ENCODE results near the gene ACSM5.

DNA sequence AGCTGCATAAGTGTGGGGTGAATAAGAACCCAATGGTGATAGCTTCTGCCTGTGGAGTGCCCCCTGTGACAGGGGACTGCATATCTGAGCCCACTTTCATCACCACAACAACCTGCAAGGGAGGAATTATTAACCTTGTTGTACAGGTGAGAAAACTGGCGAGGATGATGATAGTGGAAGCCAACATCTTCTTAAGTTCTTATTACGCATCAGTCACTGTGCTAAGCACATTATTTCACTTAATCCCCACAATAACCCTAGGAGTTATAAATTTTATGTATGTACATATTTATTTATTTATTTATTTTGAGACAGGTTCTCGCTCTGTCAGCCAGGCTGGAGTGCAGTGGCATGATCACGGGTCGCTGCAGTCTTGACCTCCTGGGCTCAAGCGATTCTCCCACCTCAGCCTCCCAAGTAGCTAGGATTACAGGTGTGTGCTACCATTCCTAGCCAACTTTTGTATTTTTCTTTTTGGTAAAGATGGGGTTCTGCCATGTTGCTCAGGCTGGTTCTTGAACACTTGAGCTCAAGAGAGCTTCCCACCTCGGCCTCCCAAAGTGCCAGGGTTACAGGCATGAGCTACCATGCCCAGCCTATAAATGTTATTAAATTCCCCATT lies 12.4 kb upstream of the ACSM5 start:
- no peak for TF ChIP-seq POLR2A (IDR thresholded peaks at IDR 0.05)
- TF ChIP-seq, protein P1, sequence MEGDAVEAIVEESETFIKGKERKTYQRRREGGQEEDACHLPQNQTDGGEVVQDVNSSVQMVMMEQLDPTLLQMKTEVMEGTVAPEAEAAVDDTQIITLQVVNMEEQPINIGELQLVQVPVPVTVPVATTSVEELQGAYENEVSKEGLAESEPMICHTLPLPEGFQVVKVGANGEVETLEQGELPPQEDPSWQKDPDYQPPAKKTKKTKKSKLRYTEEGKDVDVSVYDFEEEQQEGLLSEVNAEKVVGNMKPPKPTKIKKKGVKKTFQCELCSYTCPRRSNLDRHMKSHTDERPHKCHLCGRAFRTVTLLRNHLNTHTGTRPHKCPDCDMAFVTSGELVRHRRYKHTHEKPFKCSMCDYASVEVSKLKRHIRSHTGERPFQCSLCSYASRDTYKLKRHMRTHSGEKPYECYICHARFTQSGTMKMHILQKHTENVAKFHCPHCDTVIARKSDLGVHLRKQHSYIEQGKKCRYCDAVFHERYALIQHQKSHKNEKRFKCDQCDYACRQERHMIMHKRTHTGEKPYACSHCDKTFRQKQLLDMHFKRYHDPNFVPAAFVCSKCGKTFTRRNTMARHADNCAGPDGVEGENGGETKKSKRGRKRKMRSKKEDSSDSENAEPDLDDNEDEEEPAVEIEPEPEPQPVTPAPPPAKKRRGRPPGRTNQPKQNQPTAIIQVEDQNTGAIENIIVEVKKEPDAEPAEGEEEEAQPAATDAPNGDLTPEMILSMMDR (IDR thresholded peaks at IDR 0.05 in 8 of 11, conservative IDR thresholded peaks at IDR 0.05 in 3 of 11), result no peak
